ENCODE measurements around the gene KRT3. TPM values are rescaled to one million over a fixed set of nuclear protein-coding genes. Genes with fewer than 3 reads are reported as not detected.

KRT3 gene
- polyA plus RNA-seq, 3 donors, result not detected

GRCh38 chr12:52754135-52754534 is 41.8 kb downstream of the KRT3 start:
- peaks cover 0 to under 1% of the 10 kb centered on the region in 2 donors for H3K9me3 ChIP-seq (replicated peaks in 1 of 2; ENCODE audit: control insufficient read depth in 1 of 2, insufficient read depth in 1 of 2, low read length in 2 of 2)
- TF ChIP-seq, protein P1, sequence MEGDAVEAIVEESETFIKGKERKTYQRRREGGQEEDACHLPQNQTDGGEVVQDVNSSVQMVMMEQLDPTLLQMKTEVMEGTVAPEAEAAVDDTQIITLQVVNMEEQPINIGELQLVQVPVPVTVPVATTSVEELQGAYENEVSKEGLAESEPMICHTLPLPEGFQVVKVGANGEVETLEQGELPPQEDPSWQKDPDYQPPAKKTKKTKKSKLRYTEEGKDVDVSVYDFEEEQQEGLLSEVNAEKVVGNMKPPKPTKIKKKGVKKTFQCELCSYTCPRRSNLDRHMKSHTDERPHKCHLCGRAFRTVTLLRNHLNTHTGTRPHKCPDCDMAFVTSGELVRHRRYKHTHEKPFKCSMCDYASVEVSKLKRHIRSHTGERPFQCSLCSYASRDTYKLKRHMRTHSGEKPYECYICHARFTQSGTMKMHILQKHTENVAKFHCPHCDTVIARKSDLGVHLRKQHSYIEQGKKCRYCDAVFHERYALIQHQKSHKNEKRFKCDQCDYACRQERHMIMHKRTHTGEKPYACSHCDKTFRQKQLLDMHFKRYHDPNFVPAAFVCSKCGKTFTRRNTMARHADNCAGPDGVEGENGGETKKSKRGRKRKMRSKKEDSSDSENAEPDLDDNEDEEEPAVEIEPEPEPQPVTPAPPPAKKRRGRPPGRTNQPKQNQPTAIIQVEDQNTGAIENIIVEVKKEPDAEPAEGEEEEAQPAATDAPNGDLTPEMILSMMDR (IDR thresholded peaks at IDR 0.05), result no peak
- no peaks in the 10 kb centered on the region for H3K27me3 ChIP-seq (ENCODE audit: control insufficient read depth in 2 of 2, insufficient read depth in 2 of 2, low read length in 2 of 2)

DNA sequence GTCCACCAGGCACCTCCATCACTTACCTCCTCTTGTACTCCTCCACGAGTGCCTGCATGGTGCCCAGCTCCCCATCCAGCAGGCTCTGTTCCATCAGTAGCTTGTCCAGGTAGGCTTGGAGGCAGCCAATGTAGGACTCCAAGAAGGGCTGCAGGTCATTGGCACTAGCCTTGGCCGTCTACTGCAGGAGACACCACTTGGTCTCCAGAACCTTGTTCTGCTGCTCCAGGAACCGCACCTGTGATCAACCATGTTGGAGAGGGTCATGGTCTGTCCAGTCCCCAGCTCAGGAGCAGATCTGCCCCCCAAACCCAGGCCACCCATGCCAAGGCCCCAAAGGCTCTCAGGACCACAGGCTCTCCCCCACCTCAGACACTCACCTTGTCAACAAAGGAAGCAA is 42.6 kb downstream of the KRT3 start:
- Histone ChIP-seq H3K9me3 (replicated peaks in 1 of 2; ENCODE audit: control insufficient read depth in 1 of 2, insufficient read depth in 1 of 2, low read length in 2 of 2) (no peaks in the 10 kb centered on the region), H3K4me3 (replicated peaks in 1 of 3; ENCODE audit: low read depth in 2 of 3, low read length in 3 of 3) (no peak overlapping the region), H3K4me1 (ENCODE audit: control insufficient read depth in 1 of 2, insufficient read depth in 2 of 2, low read length in 2 of 2) (no peaks in the 10 kb centered on the region), H4K20me1 (ENCODE audit: insufficient read depth, low read length) (no peaks in the 10 kb centered on the region), H3K4me2 (replicated peaks; ENCODE audit: extremely low read depth, low read length, poor library complexity, severe bottlenecking) (no peak overlapping the region), H3K27me3 (ENCODE audit: control insufficient read depth in 2 of 2, insufficient read depth in 2 of 2, low read length in 2 of 2) (no peaks in the 10 kb centered on the region), H3K9ac (ENCODE audit: insufficient read depth, low read length, poor library complexity, severe bottlenecking) (no peak overlapping the region), H3K79me2 (ENCODE audit: insufficient read depth, low read length) (no peaks in the 10 kb centered on the region), H2AFZ (ENCODE audit: insufficient read depth, low read depth, low read length, poor library complexity, severe bottlenecking) (no peak overlapping the region), H3K27ac (ENCODE audit: low read depth in 1 of 2, low read length in 2 of 2) (no peak overlapping the region), H3K36me3 (replicated peaks in 1 of 2; ENCODE audit: control insufficient read depth in 1 of 2, insufficient read depth in 2 of 2, low read length in 2 of 2) (no peaks in the 10 kb centered on the region)
- H3K9me3 Mint-ChIP-seq, result peaks cover 0 to 5% (median 0%) of the 10 kb centered on the region in 7 donors
- no peak for DNase-seq
- TF ChIP-seq, protein P1 (IDR thresholded peaks at IDR 0.05), result no peak
- no peaks in the 10 kb centered on the region for H3K36me3 Mint-ChIP-seq
- H3K27ac Mint-ChIP-seq, result no peak overlapping the region
- H3K4me1 Mint-ChIP-seq, result no peaks in the 10 kb centered on the region
- H3K4me3 Mint-ChIP-seq, result no peak overlapping the region
- peaks cover 4 to 19% (median 12%) of the 10 kb centered on the region in 3 donors for H3K27me3 Mint-ChIP-seq (ENCODE audit: low read depth in 3 of 3)
- intact Hi-C loops (cut with micrococcal nuclease), result no loop called here
- WGBS (ENCODE audit: insufficient coverage), result 85% methylated on average over 3 of the region's 3 CpGs

More at GRCh38 chr12:52754135-52754534, 41.8 kb downstream of the KRT3 start:
- Histone ChIP-seq H3K4me2 (replicated peaks; ENCODE audit: extremely low read depth, low read length, poor library complexity, severe bottlenecking) (no peak overlapping the region), H3K79me2 (ENCODE audit: insufficient read depth, low read length) (no peaks in the 10 kb centered on the region), H3K4me1 (ENCODE audit: control insufficient read depth in 1 of 2, insufficient read depth in 2 of 2, low read length in 2 of 2) (no peaks in the 10 kb centered on the region), H3K9ac (ENCODE audit: insufficient read depth, low read length, poor library complexity, severe bottlenecking) (no peak overlapping the region), H4K20me1 (ENCODE audit: insufficient read depth, low read length) (no peaks in the 10 kb centered on the region), H2AFZ (ENCODE audit: insufficient read depth, low read depth, low read length, poor library complexity, severe bottlenecking) (no peak overlapping the region), H3K4me3 (replicated peaks in 1 of 3; ENCODE audit: low read depth in 2 of 3, low read length in 3 of 3) (no peak overlapping the region), H3K36me3 (replicated peaks in 1 of 2; ENCODE audit: control insufficient read depth in 1 of 2, insufficient read depth in 2 of 2, low read length in 2 of 2) (no peaks in the 10 kb centered on the region), H3K27ac (ENCODE audit: low read depth in 1 of 2, low read length in 2 of 2) (no peak overlapping the region)
- peaks cover 0 to 5% (median 0%) of the 10 kb centered on the region in 7 donors for H3K9me3 Mint-ChIP-seq
- H3K4me1 Mint-ChIP-seq, result no peaks in the 10 kb centered on the region
- H3K36me3 Mint-ChIP-seq, result no peaks in the 10 kb centered on the region
- H3K27me3 Mint-ChIP-seq (ENCODE audit: low read depth in 3 of 3), result peaks cover 4 to 18% (median 8%) of the 10 kb centered on the region in 3 donors
- no peak overlapping the region for H3K27ac Mint-ChIP-seq
- H3K4me3 Mint-ChIP-seq, result no peak overlapping the region
- intact Hi-C loops (cut with micrococcal nuclease), result no loop called here
- no peak for DNase-seq
